ENCODE measurements around the gene ZNF630.
A peak's percentile ranks its signal among the peaks of the same experiment; 100 is the strongest.
"Not testable (repeated sequence)": the region's sequence is repeated elsewhere in the genome, so short reads cannot be mapped to it uniquely, and the experiment has no call there.

The ZNF630 gene

DNA sequence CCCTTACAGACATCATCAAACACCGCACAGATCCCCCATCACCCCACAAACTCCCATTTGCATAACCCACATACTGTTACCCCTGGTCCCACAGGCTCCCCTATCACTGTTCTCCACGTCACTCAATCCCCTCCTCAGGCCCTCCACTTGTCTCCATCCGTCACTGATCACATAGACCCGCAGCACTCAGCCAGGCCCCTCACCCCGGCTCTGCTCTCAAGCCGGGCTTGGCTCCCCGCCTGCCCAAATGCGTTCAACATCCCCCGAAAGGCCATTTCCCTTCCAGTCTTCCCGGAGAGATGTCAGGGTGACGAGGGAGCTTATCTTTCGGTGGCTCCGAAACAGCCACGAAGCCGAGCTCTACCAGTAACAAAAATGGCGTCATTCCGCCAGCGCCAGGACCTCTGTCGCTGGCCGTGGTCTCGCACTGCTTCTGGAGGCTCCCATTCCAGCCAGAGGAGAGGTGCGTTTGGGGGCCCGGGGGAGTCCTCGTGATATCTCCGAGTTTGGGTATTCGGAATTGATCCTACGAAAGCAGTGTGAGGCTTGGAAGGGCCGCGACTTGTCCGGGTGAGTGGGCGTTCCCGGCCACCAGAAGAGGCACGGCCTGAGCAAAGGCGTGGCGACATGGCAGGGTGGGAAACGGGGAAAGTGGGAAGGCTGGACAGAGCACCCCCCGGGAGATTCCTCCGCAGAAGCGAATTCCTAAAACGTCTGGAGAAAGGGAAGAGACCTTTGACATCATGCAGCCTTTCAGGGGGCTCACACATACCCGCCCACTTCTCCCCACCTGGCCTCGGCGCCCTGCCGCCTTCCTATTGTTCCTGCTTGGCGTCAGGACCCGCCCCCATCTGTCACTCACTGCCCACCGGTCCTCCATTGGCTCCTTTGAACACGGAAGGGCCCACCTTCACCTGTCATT, at the start of gene ZNF630:
Gene ZNF630, minus strand, starts transcription at position 577 of the 922 bp plus-strand sequence. CDS start 4,754 bp downstream, outside the sequence.
- DNase-seq (ENCODE audit: low read depth in 2 of 2): peak in 1 of 2 donors; percentile 27

DNA sequence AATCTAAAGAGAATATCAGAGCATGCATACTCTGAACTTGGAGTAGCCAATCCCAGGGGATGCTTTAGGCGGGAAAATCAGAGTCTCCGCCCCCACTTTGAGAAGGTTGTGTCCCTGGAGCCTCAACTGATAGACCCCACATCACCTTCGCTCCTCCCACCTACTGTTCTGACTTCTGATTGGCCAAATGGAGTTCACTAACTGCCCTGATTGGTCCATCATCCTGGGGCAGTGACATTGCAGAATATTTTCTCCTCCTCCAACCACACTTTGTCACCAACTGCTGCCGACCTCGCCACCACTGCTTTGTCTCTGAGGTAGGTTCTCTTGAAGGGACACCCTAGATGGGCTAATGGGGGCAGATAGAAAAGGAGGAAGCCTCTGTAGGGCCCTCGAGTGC, 36.3 kb upstream of the ZNF630 start:
- no peak for DNase-seq (ENCODE audit: low read depth in 2 of 2)

DNA sequence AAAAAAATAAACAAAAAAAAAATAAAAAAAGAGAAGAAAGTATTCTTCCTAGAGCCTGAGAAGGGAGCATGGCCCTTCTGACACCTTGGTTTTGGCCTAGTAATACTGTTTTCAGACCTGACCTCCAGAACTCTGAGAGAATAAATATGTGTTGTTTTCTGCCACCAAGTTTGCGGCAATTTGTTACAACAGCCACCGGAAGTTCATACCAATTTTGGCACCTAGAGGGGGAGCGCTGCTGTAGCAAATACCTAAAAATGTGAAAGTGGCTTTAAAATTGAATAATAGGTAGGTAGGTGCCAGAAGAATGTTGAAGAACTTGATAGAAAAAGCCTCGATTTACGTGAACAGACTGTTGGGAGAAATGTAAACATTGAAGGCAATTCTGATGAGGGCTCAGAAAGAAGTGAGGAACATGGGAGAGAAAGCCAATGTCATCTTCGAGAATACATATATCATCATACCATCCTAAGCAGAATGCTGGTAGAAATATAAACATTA, 31.5 kb upstream of the ZNF630 start:
- DNase-seq (ENCODE audit: low read depth in 2 of 2): no peak

DNA sequence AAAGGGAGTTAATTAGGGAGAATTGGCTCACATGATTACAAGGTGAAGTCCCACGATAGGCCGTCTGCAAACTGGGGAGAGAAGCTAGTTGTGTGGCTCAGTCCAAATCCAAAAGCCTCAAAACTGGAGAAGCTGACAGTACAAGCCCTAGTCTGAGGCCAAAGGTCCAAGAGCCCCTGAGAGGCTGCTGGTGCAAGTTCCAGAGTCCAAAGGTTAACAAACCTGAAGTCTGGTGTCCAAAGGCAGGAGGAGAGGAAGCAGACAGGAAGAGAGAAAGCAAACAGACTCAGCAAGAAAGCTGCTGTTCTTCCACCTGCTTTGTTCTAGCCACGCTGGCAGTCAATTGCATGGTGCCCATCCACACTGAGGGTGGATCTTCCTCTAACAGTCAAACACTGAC, 30.0 kb upstream of the ZNF630 start:
- no peak for DNase-seq (ENCODE audit: low read depth in 2 of 2)

DNA sequence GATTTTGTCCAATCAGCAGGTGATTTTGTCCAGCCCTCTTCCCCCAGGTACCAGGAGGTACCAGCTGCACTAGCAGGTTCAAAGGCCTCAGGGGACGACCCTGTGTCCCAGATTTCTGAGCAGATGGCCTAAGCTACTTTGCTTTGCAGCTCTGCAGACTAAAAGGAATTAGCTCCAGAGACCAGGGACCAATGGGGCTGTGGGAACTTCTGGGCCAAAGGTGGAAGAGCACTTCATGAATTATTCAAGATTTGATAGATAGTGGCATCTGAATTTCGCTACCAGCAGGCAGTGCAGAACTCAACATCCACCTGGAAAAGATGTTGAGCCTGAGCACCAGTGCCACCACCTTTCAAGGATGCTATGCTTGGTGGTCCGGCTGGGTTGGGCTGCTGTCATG, 21.1 kb upstream of the ZNF630 start:
- not testable (repeated sequence) for DNase-seq (ENCODE audit: low read depth in 2 of 2)

DNA sequence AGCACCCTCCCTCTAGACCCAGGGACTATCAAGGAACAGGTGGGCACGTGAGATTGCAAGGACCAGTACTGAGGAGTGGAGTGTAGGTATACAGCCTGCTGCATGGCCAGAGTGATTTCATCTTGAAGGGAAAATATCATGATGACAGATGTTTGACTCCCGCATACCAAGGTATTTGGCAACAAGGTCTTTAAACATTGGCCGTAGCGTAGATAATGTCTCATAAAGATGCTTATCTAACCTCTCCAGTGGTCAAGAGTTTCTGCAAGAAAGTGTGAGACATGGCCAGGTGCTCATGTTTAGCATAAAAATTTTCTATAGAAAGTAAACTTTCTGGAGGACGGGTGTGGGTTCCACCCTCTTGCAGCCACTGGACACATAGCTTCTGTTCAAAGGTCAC, 18.7 kb upstream of the ZNF630 start:
- DNase-seq (ENCODE audit: low read depth in 2 of 2): no peak

DNA sequence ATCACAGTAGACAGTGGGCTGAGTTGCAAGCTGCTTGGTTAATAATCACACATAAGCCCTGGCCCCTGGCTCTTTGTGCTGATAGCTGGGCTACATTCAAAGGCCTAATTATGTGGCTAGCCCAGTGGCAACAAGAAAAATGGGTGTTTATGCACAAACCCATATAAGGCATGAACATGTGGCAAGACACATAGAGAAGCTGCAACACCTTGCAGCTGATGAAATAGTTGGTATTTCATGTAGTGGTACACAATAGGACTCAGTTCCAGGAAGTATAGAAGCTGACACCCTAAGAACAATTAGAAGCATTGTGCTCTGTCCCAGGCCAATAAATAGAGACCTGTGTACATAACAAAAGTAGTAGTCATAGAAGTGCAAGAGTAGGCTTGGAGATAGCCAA, 14.6 kb upstream of the ZNF630 start:
- no peak for DNase-seq (ENCODE audit: low read depth in 2 of 2)

DNA sequence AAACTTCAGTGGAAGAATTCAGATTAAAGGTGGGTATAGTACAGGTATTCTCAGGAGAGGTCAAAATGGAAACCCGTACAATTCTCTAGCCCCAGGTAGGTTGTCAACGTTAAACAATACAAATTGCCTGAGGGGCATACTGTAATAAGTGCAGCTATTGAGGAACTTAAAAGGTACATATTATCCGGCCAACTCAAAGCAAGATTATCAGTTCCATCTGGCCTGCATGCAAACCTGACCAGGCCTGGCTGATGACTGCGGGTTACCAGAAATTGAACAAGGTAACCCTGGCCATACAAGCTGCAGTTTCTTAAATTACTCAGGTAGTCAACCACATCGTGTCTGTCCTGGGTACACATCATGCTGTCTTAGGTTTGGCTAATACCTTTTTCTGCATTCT, 12.3 kb upstream of the ZNF630 start:
- no peak for DNase-seq (ENCODE audit: low read depth in 2 of 2)

DNA sequence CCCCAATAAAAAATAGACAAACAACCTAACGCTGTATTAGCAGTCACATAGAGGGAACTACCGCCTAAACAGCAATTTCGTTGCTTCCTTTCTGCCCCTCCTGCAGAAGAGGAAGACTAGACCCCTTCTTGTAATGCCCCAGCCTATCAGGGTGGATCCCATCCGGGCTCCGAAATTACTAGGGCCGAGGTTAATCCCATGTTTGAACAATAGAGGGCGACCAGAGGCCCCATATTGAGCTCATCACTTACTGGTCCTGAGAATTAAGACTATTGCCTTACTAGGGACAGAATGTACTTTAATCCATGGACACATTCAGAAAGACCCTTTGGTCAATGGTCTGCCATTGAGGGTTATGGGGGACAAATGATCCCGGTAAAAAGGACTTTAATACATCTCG, 11.8 kb upstream of the ZNF630 start:
- peak in 1 of 2 donors; percentile 1 for DNase-seq (ENCODE audit: low read depth in 2 of 2)

DNA sequence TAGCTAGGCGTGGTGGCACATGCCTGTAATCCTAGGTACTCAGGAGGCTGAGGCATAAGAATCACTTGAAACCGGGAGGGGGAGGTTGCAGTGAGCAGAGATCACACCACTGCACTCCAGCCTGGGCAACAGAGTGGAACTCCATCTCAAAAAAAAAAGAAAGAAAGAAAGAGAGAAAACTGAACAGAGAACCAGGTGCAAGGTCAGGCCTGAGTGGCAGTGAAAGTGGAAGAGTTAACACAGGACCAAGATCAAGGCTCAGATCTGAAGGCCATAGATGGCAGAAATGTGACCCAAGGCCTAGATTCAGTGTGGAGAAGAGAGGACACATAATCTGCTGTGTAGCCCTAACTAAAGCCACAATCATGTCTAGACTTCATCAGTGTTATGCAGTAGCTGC, 4.9 kb upstream of the ZNF630 start:
- no peak for DNase-seq (ENCODE audit: low read depth in 2 of 2)

DNA sequence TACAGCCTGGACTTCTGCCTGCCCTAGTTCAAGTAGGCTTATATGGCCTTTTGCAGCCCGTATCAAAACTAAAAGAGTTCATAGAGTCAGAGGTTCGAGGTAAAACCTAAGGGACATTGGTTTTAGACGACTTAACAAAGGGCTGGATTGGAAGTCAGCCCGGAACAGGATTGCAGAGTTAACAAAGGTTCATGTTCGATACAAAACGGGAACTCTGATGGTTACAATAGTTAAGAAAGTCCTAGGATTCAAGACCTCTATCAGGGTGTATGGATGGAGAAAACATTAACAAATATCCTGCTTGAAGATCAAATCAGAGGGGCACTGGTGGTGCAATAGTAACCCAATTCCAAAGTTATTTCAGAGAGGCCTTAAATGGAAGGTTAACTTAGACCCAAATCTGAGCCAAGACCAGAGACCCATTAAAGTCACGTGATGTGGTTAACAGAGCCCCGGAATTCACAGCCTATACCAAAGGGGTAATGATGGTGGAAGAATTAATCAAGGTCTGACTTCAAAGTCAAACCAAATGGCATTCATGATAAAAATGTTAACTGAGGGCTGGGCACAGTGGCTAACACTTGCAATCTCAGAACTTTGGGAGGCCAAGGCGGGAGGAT, 656 bp upstream of the ZNF630 start:
- no peak for DNase-seq (ENCODE audit: low read depth in 2 of 2)

DNA sequence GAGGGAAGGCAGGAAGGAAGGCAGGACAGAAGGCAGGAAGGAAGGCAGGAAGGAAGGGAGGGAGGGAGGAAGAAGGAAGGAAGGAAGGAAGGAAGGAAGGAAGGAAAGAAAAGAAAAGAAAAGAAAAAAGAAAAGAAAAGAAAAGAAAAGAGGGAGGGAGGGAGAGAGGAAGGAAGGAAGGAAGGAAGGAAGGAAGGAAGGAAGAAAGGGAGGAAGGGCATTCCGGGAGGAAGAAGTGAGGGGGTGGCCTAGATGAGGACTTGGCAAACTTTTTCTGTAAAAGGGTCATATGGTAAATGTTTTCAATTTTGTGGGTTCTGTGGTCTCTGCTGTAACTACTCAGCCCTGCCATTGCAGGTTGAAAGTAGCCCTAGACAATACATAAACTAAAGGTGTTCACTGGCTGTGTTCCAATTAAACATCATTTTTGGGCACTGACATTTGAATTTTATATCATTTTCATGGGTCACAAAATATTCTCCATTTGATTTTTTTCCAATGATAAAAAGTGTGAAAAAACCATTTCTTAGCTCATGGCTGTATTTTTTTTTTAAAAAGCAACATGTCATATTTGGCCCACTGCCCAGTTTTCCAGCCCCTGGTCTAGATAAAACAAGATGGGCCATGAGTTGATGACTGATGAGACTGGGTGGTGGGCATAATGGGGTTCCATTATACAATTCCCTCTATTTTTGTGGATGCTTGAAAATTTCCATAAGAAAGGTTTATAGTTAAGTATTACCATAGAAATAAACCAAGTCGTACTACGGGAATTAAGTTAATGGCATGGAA, 3.1 kb downstream of the ZNF630 start:
- DNase-seq (ENCODE audit: low read depth in 2 of 2): no peak

DNA sequence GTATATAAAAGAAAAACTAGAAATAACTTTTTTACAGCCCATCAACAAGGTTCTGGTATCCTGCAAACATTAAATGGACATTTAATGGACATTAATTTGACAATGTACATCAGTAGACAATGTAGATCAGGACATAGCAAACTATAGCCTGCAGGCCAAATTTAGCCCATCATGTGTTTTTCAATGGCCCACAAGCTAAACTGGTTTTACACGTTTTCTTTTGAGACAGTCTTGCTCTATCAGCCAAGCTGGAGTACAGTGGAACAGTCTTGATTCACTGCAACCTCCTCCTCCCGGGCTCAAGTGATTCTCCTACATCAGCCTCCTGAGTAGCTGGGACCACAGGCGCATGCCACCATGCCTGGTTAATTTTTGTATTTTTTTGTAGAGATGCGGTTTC, 7.2 kb downstream of the ZNF630 start:
- DNase-seq (ENCODE audit: low read depth in 2 of 2): no peak

DNA sequence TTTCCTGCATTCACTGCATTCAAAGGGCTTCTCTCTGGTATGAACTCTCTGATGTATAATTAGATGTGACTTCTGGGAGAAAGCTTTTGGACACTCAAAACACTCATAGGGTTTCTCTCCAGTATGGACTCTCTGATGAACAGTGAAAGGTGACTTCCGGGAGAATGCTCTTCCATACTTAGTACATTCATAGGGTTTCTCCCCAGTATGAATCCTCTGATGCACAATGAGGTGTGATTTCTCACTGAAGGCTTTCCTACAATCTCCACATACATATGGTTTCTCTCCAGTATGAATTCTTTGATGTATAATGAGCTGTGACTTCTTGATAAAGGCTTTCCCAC, 12.2 kb downstream of the ZNF630 start:
- DNase-seq (ENCODE audit: low read depth in 2 of 2): no peak

DNA sequence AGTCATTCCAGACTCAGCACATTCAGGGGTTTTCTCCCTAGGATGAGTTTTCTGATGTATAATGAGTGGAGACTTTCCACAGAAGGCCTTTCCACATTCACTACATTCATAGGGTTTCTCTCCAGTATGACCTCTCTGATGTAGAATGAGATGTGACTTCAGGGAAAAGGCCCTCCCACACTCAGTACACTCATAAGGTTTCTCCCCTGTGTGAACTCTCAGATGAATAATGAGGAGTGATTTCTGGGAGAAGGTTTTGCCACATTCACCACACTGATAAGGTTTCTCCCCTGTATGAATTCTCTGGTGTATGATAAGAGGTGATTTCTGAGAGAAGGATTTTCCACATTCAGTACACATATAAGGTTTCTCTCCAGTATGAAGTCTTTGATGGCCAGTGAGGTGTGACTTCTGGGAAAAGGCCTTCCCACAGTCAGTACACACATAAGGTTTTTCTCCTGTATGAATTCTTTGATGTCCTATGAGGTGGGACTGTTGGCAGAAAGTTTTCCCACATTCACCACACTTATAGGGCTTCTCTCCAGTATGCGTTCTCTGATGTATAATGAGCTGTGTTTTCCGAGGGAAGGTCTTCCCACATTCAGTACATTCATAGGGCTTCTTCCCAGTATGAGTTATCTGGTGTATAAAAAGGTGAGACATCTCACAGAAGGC, 12.7 kb downstream of the ZNF630 start:
- DNase-seq (ENCODE audit: low read depth in 2 of 2): no peak

DNA sequence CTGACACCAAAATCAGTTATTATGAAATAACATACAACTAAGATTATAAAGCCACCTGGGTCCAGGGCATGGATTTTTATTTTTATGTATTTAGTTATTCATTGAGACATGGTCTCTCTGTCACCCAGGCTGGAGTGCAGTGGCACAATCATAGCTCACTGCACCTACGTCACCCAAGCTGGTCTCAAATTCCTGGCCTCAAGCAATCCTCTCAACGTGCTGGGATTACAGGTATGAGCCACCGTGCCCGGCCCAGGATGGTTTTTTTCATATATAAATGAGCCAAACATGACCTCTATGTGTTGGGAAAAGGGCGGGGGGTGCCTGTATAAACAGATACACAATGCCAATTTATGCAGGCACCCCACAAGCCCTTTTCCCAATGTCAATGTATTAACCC, 24.6 kb downstream of the ZNF630 start:
- no peak for DNase-seq (ENCODE audit: low read depth in 2 of 2)

DNA sequence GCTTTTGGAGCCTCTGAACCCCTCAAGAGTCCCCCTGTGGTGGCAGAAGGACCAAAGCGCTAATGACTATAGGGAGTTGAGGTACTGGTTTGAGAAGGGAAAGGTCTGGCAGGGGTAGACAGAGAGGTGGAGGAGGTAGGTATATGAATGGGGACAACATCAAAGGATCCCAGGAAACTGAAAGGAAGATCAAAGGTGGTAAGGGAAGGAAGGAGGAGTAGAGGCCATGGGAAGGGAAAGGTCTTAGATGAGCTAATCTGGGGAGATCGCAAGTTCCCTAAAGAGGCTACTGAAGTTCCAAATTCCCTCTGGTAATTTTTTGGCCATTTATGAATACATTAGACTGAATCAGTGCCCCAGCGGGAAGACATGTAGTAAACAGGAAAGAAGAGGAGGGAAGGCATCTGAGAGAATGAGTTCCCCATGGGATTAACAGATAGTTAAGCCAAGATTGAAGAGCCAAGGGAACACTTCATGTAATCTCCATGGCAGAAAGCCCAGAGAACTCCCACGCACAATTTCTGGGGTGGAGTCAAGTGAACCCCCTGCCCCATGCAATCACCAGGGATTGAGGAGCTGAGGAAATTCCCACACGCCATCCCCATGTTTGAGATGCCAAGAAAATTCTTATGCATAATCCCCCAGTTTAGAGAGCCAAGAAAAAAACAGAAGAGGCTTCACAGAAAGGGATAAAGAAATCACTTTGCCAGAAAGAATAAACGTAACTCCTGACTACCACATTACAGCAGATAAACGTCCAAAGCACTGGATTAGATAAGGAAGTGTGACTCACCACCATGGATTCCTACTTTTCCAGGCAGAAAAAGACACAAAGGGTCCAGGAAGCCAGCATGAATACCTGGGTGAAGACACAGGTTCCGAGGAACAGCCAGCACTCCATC, 25.8 kb downstream of the ZNF630 start:
- DNase-seq (ENCODE audit: low read depth in 2 of 2): no peak

DNA sequence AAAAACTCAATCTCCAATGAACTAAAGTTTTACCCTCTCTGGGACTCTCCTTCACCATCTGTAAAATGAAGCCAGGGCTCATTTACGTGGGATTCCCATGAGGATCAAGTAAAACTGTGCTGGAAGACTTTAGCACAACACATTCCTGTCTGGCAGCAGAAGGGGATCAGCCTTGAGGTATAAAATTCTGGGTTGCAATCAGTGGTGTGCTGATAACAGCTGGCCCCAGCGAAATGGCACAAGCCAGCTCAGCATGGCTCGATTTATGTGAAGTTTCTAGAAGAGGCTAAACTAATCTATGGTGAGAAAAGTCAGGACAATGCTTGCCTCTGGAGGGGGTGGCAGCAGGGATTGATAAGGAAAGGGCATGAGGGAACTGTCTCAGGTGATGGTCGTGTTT, 28.4 kb downstream of the ZNF630 start:
- no peak for DNase-seq (ENCODE audit: low read depth in 2 of 2)

DNA sequence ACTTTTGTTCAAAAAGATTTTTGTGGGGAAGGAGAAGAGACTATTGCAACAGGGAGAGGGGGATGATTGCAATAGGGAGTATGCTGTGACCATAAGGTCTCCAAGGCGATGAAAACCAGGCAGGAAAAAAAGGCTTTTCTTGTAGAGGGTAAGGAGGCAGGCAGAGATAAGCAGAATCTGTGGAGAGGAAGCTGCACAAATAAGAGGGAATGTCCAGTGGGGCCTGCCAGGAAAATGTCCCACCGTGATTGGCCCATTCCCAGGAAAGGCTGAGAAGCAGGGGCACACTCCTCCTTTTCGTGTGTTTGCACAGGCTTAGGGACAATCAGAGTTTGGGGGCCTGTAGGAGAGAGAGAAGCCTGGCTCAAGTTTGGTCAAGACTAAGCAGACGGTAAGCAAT, 35.5 kb downstream of the ZNF630 start:
- no peak for DNase-seq (ENCODE audit: low read depth in 2 of 2)

DNA sequence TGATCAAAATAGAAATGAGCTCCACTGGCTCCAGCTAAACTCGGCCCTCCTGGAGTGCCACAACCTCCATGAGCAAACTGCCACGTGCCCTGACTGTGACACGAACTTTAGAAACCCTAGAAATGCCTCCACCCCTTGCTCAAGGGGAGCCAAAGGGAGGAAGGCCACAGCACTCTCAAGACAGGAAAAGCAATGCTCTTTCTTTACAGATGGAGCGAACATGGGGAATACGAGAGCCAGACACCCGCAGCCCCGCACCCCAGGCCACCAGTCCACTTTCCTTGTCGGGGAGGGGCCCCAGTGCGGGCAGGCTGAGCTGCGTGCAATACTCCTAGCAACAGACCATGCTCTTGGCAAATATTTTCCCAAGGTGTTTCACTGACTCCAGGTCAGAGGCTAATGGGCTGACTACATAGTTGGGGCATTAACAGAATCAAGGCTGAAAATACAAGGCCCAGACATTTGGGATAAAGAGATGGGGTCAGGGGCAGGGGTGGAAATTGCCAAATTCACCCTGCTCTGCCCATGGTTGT, 40.7 kb downstream of the ZNF630 start:
- not testable (repeated sequence) for DNase-seq (ENCODE audit: low read depth in 2 of 2)

DNA sequence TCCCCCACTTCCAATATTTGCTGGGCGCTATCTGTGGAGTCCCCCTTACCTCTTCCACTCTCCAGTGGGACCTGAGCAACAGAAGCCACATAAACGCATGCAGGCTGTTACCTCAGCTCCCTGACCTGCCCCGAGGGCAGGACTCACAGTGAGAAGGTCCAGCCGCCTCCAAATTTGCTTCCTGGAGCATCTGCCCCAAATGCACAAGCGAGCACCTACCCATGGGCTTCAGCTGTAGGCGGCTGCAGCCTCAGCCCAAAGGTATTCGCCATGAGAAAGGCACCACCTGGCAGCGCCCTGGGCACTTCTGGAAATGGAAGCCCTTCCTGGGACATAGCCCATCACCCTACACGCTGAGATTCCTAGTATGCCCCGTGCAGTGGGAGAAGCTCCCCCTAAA, 41.2 kb downstream of the ZNF630 start:
- no peak for DNase-seq (ENCODE audit: low read depth in 2 of 2)

Data from activated CD8-positive, alpha-beta memory T cell treated with anti-CD3 and anti-CD28 coated beads for 4 hours (primary cell).